Measurements from ENCODE around the gene COL21A1.
"Not testable (repeated sequence)": the region's sequence is repeated elsewhere in the genome, so short reads cannot be mapped to it uniquely, and the experiment has no call there.

COL21A1 gene

GRCh38 chr6:56043761-56044160 lies 203.6 kb downstream of the COL21A1 start:
- DNase-seq, result no peak

GRCh38 chr6:56043076-56043475 lies 204.3 kb downstream of the COL21A1 start:
- no peak for DNase-seq

- no peak for DNase-seq
Observed at GRCh38 chr6:56041591-56041990, 205.8 kb downstream of the COL21A1 start.

GRCh38 chr6:56040889-56041301 lies 206.5 kb downstream of the COL21A1 start:
- DNase-seq, result no peak

- no peak for DNase-seq
Observed at GRCh38 chr6:56040223-56040622, 207.2 kb downstream of the COL21A1 start.

GRCh38 chr6:56038764-56039163 lies 208.6 kb downstream of the COL21A1 start:
- DNase-seq, result no peak

- no peak for DNase-seq
Observed at GRCh38 chr6:56037601-56038000, 209.8 kb downstream of the COL21A1 start.

- no peak for DNase-seq
Observed at GRCh38 chr6:56036916-56037600, 210.3 kb downstream of the COL21A1 start.

GRCh38 chr6:56033401-56033800 lies 214.0 kb downstream of the COL21A1 start:
- DNase-seq, result no peak

- no peak for DNase-seq
Observed at GRCh38 chr6:56032715-56033260, 214.6 kb downstream of the COL21A1 start.

GRCh38 chr6:56027865-56028264 lies 219.5 kb downstream of the COL21A1 start:
- no peak for DNase-seq

GRCh38 chr6:56026455-56027180 lies 220.8 kb downstream of the COL21A1 start:
- no peak for DNase-seq

- DNase-seq, result no peak
Observed at GRCh38 chr6:56025795-56026194, 221.6 kb downstream of the COL21A1 start.

- DNase-seq, result no peak
Observed at GRCh38 chr6:56024931-56025330, 222.4 kb downstream of the COL21A1 start.

- no peak for DNase-seq
Observed at GRCh38 chr6:56023829-56024228, 223.6 kb downstream of the COL21A1 start.

- no peak for DNase-seq
Observed at GRCh38 chr6:56022678-56023077, 224.7 kb downstream of the COL21A1 start.

- no peak for DNase-seq
Observed at GRCh38 chr6:56021943-56022342, 225.4 kb downstream of the COL21A1 start.

GRCh38 chr6:56019973-56020372 lies 227.4 kb downstream of the COL21A1 start:
- no peak for DNase-seq

GRCh38 chr6:56017198-56017597 lies 230.2 kb downstream of the COL21A1 start:
- DNase-seq, result no peak

GRCh38 chr6:56014039-56014438 lies 233.3 kb downstream of the COL21A1 start:
- not testable (repeated sequence) for DNase-seq

GRCh38 chr6:56009636-56010035 lies 237.7 kb downstream of the COL21A1 start:
- DNase-seq, result no peak
